Activated CD8-positive, alpha-beta memory T cell treated with anti-CD3 and anti-CD28 coated beads for 1 hour (primary cell): ENCODE measurements around the gene AFF4.

Experiments used
- DNase-seq, 2 donors: peaks; one replicate each; pipeline ENCODE4 v3.0.0-alpha.2; 2020; ENCODE audit warnings: low read depth in 1 of 2; ENCODE audit errors: extremely low read depth in 1 of 2

The AFF4 gene

DNA sequence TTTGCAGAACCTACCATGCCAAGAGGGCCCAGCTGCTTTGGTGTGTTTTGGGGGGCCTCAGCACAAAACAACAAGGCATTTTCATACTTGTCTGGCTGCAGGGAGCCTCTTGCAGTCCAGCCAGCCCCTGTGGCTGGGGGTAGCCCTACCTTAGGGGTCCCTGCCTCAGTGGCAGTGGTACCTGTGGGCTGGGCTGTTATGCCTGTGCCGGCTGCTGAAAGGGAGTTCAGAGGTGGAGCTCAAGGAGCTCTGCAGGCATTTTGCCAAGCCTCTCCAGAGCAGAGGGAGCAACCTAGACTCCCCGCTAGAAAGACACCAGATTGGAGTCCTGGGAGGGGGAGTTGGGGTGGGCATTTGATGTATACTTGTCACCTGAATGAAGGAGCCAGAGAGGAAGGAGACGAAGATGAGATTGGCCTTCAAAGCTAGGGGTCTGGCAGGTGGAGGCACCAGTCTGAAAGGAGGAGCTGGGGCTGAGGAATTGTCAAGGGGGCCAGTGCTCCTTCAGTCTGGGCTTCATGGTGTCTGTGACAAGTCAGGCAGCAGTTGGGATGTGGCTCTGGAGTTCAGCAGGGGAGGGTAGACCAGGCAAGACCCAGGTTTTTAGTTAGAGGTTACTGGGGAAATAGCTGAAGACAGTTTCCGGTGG, 134.5 kb downstream of the AFF4 start:
- no peak for DNase-seq

DNA sequence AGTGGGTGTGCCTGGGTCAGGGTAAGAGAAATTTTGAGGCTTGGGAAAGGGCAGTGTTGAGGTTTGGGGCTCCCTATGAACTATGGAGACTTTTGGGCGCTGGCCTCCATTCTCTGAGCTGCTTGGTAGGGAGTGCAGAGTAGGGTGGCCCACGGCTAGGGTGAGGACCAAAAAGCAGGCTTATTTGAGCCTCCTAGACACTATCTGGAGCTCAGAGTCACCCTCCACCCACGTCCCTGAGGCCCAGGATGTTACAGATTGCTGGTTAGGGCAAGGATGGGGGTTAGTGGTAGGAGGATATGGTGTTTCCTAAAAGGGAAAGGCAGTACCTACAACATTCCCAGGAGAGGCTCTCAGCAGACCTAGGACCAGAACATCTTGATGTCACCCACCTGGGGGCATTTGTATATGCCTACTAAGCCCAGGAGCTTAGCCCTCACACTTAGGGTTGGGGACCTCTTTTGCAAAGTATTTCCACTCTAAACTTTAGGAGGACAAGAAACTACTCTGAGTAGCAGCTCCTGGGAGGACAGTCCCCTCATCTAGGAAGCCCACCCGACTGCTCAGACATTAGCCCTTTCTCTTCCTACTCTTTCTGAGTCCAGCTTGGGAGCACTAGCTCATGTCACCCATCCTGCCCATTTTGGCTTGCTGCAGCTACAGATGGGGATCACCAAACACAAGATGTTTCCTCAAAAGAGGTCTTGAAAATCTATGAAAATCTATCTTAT, 135.3 kb downstream of the AFF4 start:
- no peak for DNase-seq

DNA sequence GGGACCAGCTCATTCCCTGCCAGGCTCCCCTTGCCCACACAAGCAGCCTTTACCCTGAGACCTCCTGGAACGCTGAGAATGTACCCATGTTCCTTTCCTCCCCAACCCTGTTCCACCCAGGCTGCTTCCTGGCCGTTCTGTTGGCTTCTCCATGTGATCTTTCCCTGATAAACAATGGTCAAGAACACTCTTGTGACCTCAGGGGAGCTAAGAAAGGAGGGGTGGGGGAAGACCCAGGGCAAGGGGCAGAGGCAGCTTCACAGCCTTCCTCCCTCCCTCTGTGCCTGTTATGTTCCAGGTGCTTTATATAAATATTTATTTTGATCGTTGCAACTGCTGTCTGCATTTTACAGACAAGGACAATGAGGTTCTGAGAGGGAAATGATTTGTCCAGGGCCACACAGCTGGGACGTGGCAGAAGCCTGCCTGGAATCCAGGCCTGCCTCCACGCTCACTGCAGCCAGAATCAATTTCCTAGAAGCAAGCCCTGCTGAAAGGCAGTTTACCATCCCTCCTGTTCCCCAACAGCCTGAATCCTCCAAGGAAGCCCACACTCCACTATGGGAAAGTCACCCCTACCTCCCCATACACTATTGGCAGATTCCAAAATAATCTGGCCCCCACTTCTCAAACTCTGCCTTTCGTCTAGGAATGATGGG, 136.9 kb downstream of the AFF4 start:
- no peak for DNase-seq

DNA sequence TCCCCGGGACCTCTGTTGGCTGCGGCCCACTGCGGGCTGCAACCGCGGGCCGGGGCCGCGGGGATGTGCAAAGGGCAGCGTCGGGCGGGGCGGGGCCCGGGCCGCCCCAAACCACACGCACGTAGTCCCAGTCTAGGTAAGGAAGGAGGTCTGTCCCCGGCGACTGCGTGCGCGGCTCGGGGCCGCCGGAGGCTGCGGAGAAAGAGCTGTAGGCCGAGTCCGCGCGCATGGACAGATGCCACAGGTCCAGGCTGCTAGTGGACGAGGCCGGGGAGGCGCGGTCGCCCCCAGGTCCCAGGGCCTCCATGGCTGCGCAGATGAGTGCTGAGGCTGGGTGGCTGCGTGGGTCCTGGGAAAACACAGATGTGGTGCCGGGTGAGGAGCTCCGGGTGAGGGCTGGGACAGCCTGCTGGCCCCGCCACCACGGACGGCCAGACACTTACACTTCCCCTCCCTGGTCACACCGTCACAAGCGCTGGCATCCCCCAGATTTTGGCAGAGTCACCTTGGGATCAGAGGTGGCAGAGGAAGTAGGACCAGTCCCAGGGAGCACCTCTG, 137.5 kb downstream of the AFF4 start:
- no peak for DNase-seq
